Fibroblast of skin of right quadriceps (primary cell): ENCODE measurements around the gene KDM1B.
"Not testable (repeated sequence)": the region's sequence is repeated elsewhere in the genome, so short reads cannot be mapped to it uniquely, and the experiment has no call there.

Experiments used
- DNase-seq: peaks from one replicate; pipeline ENCODE4 v3.0.0-alpha.2; 2013

The KDM1B gene

DNA sequence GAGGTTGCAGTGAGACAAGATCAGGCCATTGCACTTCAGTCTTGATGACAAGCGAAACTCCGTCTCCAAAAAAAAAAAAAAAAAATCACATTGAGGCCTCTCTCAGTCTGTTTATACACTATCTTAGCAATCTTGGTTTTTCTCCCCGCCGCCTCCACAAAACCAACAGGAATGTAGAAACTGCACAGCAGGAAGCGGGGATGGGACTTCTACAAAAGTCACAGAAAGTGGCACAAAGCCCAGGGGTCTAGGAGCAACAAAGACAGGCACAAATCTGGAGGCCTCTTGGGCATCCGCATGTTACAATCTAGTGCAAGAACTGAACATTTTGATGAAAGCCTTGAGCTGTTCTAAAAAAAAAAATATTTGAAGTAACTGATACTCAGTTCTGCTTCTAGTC lies 48.6 kb downstream of the KDM1B start:
- DNase-seq, result peak; percentile 63

DNA sequence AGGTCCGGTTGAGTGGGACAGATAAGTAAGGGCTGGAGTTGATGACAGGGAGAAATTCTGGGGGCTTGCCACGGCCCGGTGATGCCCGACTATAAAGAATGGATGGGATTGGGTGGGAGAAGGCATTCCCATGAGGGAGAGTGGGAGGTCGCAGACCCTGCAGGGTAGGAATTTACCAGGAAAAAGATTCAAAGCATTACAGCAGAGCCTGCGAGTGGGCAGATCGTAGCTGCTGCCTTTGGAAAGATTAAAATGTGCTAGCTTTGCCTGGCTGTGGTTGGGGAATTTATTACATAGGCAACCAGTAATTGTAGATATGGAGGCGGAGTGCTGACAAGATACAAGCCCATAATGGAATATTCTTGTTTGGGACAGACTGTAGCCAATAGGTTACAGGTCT lies 49.5 kb downstream of the KDM1B start:
- no peak for DNase-seq

DNA sequence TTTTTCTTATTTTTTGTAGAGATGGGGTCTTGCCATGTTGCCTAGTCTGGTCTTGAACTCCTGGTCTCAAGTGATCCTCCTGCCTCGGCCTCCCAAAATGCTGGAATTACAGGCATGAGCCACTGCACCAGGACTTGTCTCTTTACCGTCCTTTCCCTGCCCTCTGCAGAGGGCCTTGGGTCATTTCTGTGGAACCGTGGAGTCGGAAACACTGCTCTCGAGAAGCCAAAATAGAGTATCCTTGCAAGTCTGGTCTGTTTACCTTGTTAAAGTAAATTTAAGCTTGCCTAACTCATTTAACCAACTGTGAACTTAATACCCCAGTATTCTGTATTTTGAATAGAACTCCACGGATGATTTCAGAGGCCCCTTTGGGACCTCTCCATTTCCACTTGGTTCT lies 51.4 kb downstream of the KDM1B start:
- no peak for DNase-seq

DNA sequence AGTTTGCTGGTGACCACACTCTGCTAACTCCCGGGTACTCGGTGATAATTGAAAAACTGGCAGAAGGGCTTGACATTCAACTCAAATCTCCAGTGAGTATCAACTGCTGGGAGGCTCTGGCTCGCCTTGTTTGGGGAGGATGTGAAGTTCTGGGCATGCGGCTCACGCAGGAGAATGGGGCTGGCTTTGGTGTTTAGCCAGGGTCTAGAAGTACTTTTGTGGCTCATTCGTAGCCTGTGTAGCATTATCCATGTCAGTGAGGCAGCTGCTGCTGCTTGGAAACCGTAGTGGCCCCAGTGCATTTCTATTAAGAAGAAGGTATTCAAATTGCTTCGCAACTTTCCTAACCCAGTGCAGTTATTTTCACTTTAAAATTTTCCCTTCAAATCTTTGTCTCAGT lies 52.2 kb downstream of the KDM1B start:
- DNase-seq, result no peak

DNA sequence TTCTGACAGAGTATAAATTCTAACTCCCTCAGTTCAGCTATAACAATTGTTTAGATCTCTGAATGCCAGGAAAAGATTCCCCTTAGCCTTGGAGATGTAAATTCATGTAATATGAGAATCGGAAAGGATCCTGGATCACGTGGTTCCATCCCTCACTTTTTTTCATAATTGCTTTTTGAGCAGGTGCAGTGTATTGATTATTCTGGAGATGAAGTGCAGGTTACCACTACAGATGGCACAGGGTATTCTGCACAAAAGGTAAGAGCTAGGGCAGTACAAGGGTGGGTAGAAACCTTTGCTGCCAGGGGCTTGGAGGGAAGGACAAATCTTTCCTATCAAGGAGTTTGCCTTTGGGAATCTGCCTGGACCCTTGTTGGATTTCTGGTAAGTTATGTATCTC lies 52.7 kb downstream of the KDM1B start:
- no peak for DNase-seq

DNA sequence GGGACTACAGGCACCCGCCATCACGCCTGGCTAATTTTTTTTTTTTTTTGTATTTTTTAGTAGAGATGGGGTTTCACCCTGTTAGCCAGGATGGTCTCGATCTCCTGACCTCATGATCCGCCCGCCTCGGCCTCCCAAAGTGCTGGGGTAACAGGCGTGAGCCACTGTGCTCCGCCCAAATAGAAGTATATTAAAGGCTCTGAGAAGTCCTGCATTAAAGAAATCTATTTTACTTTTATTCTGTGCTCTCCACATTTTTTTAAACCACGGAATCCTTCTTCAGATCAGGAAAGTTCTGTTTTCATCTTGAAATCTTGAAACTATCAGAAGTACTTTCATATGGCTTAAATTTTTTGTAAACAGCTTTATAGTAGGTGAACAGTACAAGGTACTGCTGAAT lies 53.6 kb downstream of the KDM1B start:
- DNase-seq, result not testable (repeated sequence)

DNA sequence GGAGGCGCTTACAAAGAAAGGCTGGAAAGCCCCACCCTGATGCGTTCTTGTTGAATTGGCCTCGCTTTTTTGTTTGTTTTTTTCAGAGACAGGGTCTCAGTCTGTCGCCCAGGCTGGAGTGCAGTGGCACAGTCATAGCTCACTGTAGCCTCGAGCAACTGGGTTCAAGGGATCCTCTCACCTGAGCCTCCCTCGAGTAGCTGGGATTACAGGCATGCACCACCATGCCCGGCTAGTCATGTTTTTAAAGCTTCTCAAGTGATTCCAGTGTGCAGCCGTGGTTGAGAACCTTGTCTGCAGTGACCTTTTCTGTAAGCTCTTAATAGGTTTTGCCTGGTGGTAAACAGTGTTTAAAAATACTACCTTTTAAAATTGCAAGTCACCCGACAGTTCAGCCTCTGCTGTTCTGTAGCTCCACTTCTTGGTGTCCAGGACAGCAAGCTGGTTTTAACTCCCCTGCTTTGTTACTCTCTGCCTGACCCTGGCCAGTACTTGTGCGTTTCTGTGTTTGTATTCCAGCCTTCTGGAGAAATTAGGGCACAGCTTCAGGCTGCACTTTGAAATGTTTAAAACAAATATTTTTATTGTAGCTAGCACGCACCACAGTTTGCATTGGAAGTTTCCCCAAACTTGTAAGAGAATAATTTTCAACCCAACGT lies 54.4 kb downstream of the KDM1B start:
- no peak for DNase-seq

DNA sequence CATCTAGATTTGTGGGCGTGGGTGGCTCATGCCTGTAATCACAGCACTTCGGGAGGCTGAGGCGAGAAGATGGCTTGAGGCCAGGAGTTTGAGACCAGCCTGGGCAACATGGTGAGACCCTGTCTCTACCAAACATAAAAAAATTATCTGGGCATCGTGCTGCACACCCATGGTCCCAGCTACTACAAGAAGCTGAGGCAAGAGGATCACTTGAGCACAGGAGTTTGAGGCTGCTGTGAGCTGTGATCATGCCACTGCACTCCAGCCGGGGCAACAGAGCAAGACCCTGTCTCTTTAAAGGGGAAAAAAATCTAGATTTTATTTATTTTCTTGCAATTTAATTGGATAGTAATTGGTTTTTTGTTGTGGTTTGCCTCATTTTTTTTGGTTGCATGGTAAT lies 55.5 kb downstream of the KDM1B start:
- DNase-seq, result no peak

DNA sequence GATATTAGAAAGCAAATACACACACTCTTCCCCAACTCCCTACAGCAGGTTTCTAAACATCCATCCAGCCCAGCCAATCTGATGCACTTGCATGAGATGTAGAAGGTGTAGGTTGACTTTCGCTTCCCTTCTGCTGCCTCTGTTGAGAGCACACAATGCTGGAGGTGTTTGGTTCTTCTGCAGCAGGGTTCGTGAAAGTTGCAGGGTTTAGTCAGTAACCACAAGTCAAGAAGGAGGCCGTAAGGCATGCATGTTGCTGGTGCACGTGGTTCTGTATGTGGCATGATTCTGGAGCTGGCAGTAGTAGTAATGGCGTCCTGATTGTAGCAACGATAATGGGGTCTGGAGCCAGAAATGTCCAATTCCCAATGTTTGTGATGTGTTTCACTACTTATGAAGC lies 56.1 kb downstream of the KDM1B start:
- DNase-seq, result no peak

DNA sequence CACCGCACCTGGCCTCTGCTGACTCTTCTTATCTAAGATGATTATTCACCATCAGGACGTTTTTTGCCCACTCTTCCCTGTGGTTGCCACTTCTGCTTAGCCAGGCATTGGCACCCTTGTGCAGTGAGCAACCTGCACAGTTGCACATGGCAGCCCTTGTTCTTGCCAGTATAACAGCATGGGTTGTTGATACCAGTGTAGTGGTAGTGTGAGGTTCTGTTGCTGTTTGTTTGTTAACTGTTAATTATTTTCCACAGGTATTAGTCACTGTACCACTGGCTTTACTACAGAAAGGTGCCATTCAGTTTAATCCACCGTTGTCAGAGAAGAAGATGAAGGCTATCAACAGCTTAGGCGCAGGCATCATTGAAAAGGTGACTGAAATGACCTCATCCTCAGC lies 57.0 kb downstream of the KDM1B start:
- DNase-seq, result no peak

DNA sequence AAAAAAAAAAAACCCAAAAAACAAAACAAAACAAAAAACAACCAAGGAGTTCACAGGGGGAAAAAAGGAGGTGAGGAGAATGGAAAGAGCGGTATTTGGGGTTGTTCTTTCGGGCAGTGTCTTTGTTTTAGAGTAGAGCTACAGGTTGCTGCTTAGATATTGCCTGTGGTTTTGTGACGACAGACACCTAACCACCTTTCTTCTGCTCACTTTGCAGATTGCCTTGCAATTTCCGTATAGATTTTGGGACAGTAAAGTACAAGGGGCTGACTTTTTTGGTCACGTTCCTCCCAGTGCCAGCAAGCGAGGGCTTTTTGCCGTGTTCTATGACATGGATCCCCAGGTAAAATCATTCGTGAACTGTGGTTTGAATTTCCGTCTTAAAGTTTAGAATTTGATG lies 58.2 kb downstream of the KDM1B start:
- DNase-seq, result no peak

DNA sequence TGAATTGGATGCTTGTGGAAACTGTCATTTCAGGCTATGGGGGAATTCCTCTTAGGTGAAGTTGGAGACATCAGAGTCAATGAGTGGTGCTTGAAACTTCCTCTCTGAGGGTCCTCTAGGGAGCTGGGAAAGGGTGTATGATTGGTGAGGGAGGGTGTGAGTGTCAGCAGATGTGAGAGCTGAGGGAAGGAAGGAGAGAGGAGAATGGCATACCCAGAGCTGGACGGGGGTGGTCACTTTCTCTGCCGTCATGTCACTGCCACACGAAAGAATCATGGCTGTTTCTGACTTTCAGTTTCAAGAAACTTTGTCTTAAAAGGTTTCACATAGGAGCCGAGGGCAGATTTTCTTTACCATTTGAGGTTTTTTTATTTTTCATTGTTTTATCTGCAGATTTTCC lies 58.8 kb downstream of the KDM1B start:
- no peak for DNase-seq

DNA sequence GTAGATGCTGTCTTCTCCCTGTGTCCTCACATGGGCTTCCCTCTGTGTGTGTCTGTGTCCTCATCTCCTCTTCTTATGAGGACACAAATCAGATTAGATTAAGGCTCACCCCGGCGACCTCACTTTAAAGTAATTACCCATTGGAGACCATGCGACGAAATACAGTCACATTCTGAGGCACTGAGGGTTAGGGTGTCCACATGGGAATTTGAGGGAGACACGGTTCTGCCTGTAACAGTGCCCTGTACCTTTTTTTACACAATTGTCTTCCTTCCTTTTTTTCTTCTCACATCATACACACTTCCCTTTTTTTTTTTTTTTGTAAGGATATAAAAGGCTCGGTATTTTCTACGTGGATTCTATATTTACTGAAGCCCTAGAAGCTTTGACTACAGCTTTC lies 60.2 kb downstream of the KDM1B start:
- DNase-seq, result no peak

DNA sequence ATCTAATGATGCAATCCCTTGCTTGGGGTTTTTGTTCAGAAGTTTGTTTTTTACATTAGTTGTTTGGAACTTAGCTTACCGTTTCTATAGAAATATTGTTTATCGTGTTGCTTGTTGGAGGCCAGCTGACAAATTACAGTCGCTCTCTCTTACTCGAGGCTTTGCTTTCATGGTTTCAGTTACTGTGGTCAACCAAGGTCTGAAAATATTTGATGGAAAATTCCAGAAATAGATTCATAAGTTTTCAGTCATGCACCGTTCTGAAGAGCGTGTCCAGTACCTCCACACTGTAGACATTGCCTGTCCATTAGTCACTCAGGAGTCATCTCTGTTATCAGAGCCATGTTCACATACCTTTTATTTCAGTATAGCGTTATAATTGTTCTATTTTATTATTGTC lies 61.2 kb downstream of the KDM1B start:
- peak; percentile 78 for DNase-seq

DNA sequence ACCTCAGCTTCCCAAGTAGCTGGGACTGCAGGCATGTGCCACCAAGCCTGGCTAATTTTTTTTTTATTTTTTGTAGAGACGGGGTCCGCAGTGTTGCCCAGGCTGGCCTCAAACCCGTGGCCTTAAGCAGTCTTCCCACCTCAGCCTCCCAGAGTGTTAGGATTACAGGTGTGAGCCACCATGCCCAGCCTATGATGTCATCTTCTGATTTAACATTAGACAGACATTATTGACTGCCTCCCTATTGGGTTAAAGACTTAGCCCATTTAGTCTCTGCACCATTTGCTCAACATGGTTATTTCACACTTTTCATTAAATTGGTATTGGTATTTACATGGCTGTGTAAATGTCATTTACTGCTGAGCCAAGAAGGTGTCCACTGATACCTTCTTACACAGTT lies 63.0 kb downstream of the KDM1B start:
- DNase-seq, result no peak

DNA sequence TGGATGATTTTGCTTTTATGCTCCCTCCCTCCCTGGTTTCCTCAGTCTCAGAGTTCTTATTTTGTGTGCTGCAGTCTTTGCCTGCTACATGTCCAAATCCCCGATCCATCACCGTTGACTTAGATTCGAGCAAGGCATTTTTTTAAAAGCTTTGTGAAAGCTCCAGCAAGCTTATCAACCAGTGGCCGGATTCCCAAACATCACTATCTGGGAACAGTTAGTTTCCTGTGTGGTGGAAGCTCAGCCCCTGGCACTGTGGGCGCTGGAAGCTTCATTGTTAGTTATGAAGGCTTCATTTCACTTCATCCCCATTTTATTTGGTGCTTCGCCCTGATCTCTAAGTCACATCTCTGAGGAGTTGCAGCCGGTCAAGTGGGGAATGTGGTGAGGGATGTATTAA lies 64.4 kb downstream of the KDM1B start:
- no peak for DNase-seq

DNA sequence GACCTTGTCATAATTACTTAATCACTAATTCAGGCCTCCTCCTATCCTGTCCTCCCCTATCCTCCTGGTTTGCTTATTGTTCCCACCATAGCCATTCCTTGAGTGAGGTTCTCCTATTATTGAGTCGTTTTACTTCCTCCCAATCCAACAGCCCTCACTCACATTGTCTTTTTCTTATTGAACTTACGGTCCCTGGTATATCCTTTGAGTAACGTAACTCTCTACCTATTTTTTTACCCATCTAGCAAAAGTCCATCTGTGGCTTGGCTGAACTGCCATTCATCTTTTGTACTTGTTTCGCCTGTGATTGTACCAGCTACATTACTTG lies 66.0 kb downstream of the KDM1B start:
- no peak for DNase-seq

DNA sequence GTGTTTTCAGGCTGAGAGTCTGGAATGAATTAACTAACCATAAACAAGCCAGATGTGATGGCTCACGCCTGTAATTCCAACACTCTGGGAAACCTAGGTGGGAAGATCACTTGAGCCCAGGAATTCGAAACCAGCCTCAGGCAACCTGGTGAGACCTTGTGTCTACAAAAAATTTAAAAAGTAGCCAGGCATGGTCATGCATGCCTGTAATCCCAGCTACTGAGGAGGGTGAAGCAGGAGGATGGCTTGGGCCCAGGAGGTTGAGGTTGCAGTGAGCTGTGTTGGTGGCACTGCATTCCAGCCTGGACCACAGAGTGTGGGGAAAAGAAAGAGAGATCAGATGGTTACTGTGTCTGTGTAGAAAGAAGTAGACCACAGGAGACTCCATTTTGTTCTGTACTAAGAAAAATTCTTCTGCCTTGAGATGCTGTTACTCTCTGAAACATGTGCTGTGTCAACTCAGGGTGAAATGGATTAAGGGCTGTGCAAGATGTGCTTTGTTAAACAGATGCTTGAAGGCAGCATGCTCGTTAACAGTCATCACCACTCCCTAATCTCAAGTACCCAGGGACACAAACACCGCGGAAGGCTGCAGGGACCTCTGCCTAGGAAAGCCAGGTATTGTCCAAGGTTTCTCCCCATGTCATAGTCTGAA lies 71.4 kb downstream of the KDM1B start:
- peak; percentile 96 for DNase-seq

DNA sequence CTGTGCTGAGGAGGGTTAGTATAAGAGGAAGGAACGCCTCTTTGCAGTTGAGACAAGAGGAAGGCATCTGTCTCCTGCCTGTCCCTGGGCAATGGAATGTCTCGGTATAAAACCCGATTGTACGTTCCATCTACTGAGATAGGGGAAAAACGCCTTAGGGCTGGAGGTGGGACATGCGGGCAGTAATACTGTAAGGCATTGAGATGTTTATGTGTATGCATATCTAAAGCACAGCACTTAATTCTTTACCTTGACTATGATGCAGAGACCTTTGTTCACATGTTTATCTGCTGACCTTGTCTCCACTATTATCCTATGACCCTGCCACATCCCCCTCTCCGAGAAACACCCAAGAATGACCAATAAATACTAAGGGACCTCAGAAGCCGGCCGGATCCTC lies 71.9 kb downstream of the KDM1B start:
- DNase-seq, result not testable (repeated sequence)

DNA sequence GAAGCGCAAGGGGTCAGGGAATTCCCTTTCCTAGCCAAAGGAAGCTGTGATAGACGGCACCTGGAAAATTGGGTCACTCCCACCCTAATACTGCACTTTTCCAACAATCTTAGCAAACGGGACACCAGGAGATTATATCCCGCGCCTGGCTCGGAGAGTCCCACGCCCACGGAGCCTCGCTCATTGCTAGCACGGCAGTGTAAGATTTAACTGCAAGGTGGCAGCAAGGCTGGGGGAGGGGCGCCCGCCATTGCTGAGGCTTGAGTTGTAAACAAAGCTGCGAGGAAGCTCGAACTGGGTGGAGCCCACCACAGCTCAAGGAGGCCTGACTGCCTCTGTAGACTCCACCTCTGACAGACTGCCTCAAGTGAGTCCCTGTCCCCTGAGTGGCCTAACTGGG lies 73.4 kb downstream of the KDM1B start:
- not testable (repeated sequence) for DNase-seq

DNA sequence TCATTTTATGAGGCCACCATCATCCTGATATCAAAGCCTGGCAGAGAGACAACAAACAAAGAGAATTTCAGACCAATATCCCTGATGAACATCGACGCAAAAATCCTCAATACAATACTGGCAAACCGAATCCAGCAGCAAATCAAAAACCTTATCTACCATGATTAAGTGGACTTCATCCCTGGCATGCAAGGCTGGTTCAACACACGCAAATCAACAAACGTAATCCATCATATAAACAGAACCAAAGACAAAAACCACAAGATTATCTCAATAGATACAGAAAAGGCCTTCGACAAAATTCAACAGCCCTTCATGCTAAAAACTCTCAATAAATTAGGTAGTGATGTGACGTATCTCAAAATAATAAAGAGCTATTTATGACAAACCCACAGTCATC lies 76.6 kb downstream of the KDM1B start:
- not testable (repeated sequence) for DNase-seq

DNA sequence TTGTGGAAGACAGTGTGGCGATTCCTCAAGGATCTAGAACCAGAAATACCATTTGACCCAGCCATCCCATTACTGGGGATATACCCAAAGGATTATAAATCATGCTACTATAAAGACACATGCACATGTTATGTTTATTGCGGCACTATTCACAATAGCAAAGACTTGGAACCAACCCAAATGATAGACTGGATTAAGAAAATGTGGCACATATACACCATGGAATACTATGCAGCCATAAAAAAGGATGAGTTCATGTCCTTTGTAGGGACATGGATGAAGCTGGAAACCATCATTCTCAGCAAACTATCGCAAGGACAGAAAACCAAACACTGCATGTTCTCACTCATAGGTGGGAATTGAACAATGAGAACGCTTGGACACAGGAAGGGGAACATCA lies 78.5 kb downstream of the KDM1B start:
- not testable (repeated sequence) for DNase-seq

DNA sequence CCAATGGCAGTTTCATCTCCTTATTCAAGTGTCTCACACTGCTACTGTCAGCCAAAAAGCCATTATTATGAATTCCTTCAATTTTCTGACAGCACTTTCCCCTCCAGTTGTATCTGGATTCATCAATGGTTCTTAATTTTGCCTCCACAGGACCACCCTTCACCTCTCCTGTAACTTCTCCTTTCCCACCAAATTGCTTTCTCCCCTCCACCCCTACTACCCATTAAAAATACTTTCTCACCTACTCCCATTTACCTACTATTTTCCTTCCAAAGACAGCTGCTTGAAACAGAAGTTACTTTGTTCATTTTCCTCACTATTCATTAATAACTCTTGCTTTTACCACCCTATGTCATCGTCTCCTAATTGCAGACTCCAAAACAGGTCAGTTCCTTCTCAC lies 79.3 kb downstream of the KDM1B start:
- DNase-seq, result no peak

DNA sequence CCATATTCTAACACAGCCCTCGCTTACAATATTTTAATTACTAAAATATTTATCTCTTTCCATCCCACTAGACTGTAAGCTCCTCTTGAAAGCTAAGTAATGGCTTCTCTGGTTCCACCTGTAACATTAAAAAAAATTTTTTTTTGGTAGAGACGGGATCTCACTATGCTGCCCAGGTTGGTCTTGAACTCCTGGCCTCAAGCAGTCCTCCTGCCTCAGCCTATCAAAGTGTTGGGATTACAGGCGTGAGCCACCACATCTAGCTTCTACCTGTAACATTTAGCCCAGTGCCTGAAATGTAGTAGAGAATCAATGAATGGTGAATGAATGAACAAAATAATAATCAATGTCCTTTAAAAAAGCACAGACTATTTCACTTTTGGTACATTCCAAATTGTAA lies 80.3 kb downstream of the KDM1B start:
- DNase-seq, result no peak

DNA sequence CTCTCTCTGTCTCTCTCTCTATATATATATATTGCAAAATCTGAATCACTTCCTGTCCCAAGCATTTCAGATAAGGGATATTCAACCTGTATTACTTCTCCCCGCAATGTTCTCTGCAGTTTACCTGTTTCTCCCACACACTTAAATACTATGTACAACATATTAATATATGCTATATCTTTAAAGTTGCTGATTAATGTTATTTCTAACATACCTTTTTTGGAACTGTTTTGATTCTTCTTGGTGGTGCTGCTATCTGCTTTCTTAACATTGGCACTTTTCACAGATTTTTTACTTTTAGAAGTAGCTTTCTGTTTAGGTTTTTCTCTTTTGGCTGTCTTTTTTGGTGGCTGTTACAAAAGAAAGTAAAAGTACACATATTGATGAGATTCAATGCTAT lies 81.9 kb downstream of the KDM1B start:
- no peak for DNase-seq
